Loucy (cell line): Measurements from ENCODE around the gene FER.
"Not testable (repeated sequence)": the region's sequence is repeated elsewhere in the genome, so short reads cannot be mapped to it uniquely, and the experiment has no call there.

ENCODE experiments used
- CTCF ChIP-seq: fragments of 200-600 bp; sonication (generic); conservative IDR thresholded peaks from 2 replicates; pipeline ENCODE4 v1.5.1; 2014; ENCODE audit warnings: mild to moderate bottlenecking, antibody characterized with exemption, low read length
- EZH2phosphoT487 ChIP-seq: fragments of 200-600 bp; IDR thresholded peaks from 2 replicates; pipeline ENCODE4 v1.6.1; 2018; ENCODE audit warnings: antibody characterized with exemption, mild to moderate bottlenecking, moderate library complexity, borderline replicate concordance

GRCh38 chr5:108899244-108899643, 151.5 kb downstream of the FER start:
- not testable (repeated sequence) for TF ChIP-seq CTCF, EZH2phosphoT487
